ENCODE results near the gene OMP.

OMP gene

DNA sequence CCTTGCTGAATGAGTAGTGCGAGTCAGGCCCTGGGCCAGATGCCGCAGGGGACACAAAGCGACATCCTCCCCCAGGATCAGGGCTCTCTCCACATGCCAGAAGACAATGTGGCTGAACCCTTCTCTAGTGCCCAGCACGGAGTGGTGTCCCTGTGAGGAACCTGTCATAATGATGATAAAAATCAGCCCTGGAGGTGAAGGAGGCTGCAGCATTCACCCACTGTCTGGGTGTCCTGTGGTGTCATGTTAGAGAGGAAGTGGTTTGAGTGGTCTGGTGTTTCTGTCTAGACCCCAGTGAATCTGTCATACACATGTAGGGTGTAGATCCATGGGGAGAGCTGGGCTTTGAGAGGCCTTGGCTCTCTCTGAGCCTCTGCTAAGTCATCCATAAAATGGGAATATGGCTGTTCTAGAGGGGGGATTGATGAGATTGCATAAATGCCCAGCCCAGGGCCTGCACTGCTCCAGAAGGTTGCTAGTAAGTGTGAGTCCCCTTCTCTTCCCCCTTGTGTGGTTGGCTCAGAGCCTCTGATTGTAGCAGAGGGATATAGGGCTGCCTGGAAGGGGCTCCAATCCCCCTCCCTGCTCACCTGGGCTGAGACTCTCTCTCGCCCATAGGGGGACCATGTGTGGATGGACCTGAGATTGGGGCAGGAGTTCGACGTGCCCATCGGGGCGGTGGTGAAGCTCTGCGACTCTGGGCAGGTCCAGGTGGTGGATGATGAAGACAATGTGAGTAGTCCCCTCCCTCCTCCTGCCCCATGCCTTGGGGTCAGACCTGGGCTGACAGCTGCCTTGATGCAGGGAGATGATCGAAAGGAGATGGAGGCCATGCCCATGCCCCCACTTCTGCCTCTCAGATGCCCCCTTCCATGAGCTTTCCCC lies 39.7 kb downstream of the OMP start:
- Histone ChIP-seq H3K4me1 (no peaks in the 10 kb centered on the region), H3K4me2 (ENCODE audit: low read length) (no peak overlapping the region), H3K9ac (no peak overlapping the region), H3K9me3 (ENCODE audit: control insufficient read depth, low read length) (no peaks in the 10 kb centered on the region), H3K79me2 (no peaks in the 10 kb centered on the region), H3K27ac (no peak overlapping the region), H2AFZ (no peak overlapping the region), H3K4me3 (ENCODE audit: low read depth, low read length) (no peak overlapping the region), H3K36me3 (ENCODE audit: control insufficient read depth, insufficient read depth, low read length) (no peaks in the 10 kb centered on the region), H3K27me3 (ENCODE audit: control insufficient read depth, insufficient read depth, low read length) (no peaks in the 10 kb centered on the region)
- TF ChIP-seq, protein P1, sequence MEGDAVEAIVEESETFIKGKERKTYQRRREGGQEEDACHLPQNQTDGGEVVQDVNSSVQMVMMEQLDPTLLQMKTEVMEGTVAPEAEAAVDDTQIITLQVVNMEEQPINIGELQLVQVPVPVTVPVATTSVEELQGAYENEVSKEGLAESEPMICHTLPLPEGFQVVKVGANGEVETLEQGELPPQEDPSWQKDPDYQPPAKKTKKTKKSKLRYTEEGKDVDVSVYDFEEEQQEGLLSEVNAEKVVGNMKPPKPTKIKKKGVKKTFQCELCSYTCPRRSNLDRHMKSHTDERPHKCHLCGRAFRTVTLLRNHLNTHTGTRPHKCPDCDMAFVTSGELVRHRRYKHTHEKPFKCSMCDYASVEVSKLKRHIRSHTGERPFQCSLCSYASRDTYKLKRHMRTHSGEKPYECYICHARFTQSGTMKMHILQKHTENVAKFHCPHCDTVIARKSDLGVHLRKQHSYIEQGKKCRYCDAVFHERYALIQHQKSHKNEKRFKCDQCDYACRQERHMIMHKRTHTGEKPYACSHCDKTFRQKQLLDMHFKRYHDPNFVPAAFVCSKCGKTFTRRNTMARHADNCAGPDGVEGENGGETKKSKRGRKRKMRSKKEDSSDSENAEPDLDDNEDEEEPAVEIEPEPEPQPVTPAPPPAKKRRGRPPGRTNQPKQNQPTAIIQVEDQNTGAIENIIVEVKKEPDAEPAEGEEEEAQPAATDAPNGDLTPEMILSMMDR (IDR thresholded peaks at IDR 0.05) = no peak

DNA sequence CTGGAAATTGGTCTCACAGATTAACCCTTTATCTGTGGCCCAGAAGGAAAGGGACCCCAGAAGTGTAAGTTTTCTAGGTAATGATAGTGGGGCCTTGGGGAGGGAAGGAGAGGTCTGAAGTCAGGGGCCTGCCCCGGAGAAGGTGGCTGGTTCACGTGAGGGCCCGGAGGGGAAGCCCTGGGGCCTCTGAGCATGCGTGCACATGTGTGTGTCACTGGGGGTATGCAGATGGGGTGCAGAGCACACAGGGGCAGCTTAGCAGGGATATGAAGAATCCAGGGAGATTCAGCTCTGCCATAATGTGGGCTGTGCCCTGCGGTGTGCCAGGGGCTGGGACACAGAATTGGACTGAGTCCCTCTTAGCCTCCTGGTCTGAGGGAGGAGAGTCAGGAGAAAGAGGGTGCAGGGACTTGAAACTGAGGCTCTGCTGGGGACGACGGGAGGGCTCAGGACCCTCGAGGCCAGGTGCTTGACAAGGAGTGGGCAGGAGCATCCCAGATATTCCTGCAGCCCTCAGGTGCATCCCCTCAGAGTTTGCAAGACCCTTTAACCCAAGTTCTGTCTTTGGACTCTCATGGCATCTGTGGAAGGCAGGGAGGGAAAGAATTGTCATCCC lies 40.9 kb downstream of the OMP start:
- Histone ChIP-seq H3K36me3 (ENCODE audit: control insufficient read depth, insufficient read depth, low read length) (no peaks in the 10 kb centered on the region), H3K27ac (no peak overlapping the region), H3K9ac (no peak overlapping the region), H3K79me2 (no peaks in the 10 kb centered on the region), H3K4me2 (ENCODE audit: low read length) (no peak overlapping the region), H3K27me3 (ENCODE audit: control insufficient read depth, insufficient read depth, low read length) (no peaks in the 10 kb centered on the region), H3K4me3 (ENCODE audit: low read depth, low read length) (no peak overlapping the region), H3K9me3 (ENCODE audit: control insufficient read depth, low read length) (no peaks in the 10 kb centered on the region), H3K4me1 (no peaks in the 10 kb centered on the region), H2AFZ (no peak overlapping the region)
- TF ChIP-seq, protein P1 (IDR thresholded peaks at IDR 0.05) = no peak

DNA sequence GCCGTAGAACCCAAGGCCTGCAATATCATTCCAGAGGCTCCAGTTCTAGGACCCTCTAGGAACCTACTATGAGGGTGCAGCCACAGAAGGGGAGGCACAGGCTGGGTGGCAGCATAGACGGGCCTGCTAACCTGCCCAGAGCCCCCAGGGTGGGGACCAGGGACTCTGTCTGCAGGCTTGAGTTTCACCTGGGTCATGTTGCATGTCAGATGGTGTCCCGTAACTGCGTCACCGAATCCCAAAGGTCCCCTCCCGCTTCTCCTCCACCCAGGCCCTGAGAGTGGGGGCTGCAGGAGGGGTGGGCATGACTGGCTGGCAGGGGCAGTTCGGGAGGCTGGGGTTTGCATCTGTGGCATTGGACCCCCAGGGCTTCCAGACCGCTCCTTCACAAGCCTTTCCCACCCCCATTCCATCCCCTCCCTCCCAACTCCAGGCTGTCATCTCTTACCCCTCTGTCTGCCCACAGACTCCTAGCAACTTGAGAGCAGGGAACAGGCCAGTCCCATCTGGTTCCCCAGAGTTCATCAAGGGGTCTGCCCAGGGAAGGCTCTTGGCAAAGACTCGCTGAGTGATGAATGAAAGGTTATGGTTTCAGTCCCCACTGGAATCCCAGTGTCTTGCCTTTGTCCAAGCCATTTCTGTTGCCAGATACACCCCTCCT lies 41.7 kb downstream of the OMP start:
- H3K36me3 ChIP-seq (ENCODE audit: control insufficient read depth, insufficient read depth, low read length) = no peaks in the 10 kb centered on the region

GRCh38 chr11:77144857-77145428 lies 42.3 kb downstream of the OMP start:
- H3K27ac ChIP-seq = no peak overlapping the region
- no peak overlapping the region for H3K4me3 ChIP-seq (ENCODE audit: low read depth, low read length)
- no peak overlapping the region for H3K9ac ChIP-seq
- no peaks in the 10 kb centered on the region for H3K27me3 ChIP-seq (ENCODE audit: control insufficient read depth, insufficient read depth, low read length)
- no peaks in the 10 kb centered on the region for H3K9me3 ChIP-seq (ENCODE audit: control insufficient read depth, low read length)
- no peaks in the 10 kb centered on the region for H3K36me3 ChIP-seq (ENCODE audit: control insufficient read depth, insufficient read depth, low read length)
- H3K79me2 ChIP-seq = no peaks in the 10 kb centered on the region
- TF ChIP-seq, protein P1 (IDR thresholded peaks at IDR 0.05) = no peak
- H3K4me2 ChIP-seq (ENCODE audit: low read length) = no peak overlapping the region
- no peak overlapping the region for H2AFZ ChIP-seq
- H3K4me1 ChIP-seq = no peaks in the 10 kb centered on the region

More for the DNA sequence above, 41.7 kb downstream of the OMP start:
- Histone ChIP-seq H3K9me3 (ENCODE audit: control insufficient read depth, low read length) (no peaks in the 10 kb centered on the region), H3K4me3 (ENCODE audit: low read depth, low read length) (no peak overlapping the region), H3K4me2 (ENCODE audit: low read length) (no peak overlapping the region), H2AFZ (no peak overlapping the region), H3K79me2 (no peaks in the 10 kb centered on the region), H3K27me3 (ENCODE audit: control insufficient read depth, insufficient read depth, low read length) (no peaks in the 10 kb centered on the region), H3K9ac (no peak overlapping the region), H3K4me1 (no peaks in the 10 kb centered on the region), H3K27ac (no peak overlapping the region)
- TF ChIP-seq, protein P1 (IDR thresholded peaks at IDR 0.05) = no peak

Data from parathyroid adenoma (tissue), 2 donors.